NCI-H1105 (cell line): ENCODE measurements around the gene LRRC32.
"Not testable (repeated sequence)": the region's sequence is repeated elsewhere in the genome, so short reads cannot be mapped to it uniquely, and the experiment has no call there.

Experiments used
- DNase-seq: peaks from one replicate; lab custom pipeline; 2025; lab: John Stamatoyannopoulos, UW

Gene LRRC32

GRCh38 chr11:76628408-76628947, 42.1 kb downstream of the LRRC32 start:
- no peak for DNase-seq

GRCh38 chr11:76627606-76628005, 42.9 kb downstream of the LRRC32 start:
- no peak for DNase-seq

- DNase-seq, result no peak
Measured at GRCh38 chr11:76626921-76627401, 43.6 kb downstream of the LRRC32 start.

GRCh38 chr11:76626266-76626665, 44.3 kb downstream of the LRRC32 start:
- DNase-seq, result no peak

- DNase-seq, result no peak
Measured at GRCh38 chr11:76625472-76626186, 44.9 kb downstream of the LRRC32 start.

GRCh38 chr11:76624500-76625379, 45.8 kb downstream of the LRRC32 start:
- no peak for DNase-seq

GRCh38 chr11:76623884-76624419, 46.6 kb downstream of the LRRC32 start:
- no peak for DNase-seq

- DNase-seq, result no peak
Measured at GRCh38 chr11:76623171-76623883, 47.2 kb downstream of the LRRC32 start.

- DNase-seq, result no peak
Measured at GRCh38 chr11:76622493-76623094, 48.0 kb downstream of the LRRC32 start.

- no peak for DNase-seq
Measured at GRCh38 chr11:76621868-76622267, 48.7 kb downstream of the LRRC32 start.

- no peak for DNase-seq
Measured at GRCh38 chr11:76621466-76621865, 49.1 kb downstream of the LRRC32 start.

- no peak for DNase-seq
Measured at GRCh38 chr11:76620489-76620888, 50.1 kb downstream of the LRRC32 start.

- DNase-seq, result not testable (repeated sequence)
Measured at GRCh38 chr11:76619801-76620200, 50.7 kb downstream of the LRRC32 start.

- no peak for DNase-seq
Measured at GRCh38 chr11:76617553-76618265, 52.8 kb downstream of the LRRC32 start.

- DNase-seq, result no peak
Measured at GRCh38 chr11:76616676-76617552, 53.6 kb downstream of the LRRC32 start.

GRCh38 chr11:76615950-76616349, 54.6 kb downstream of the LRRC32 start:
- DNase-seq, result no peak

- no peak for DNase-seq
Measured at GRCh38 chr11:76614471-76615179, 55.9 kb downstream of the LRRC32 start.

GRCh38 chr11:76613901-76614300, 56.6 kb downstream of the LRRC32 start:
- no peak for DNase-seq

GRCh38 chr11:76612226-76612625, 58.3 kb downstream of the LRRC32 start:
- DNase-seq, result no peak
